ENCODE measurements around the gene SIX6.

Gene SIX6

GRCh38 chr14:60490270-60490669 lies 18.7 kb upstream of the SIX6 start:
- TF ChIP-seq CTCF (IDR thresholded peaks at IDR 0.05; ENCODE audit: low read depth, low read length, poor library complexity, severe bottlenecking) = no peak
- no peak for TF ChIP-seq EZH2phosphoT487 (IDR thresholded peaks at IDR 0.05; ENCODE audit: borderline replicate concordance, low read length)
- H3K4me2 ChIP-seq (ENCODE audit: low read length) = no peak overlapping the region
- H3F3A ChIP-seq (ENCODE audit: control insufficient read depth, insufficient read depth) = no peaks in the 10 kb centered on the region
- no peaks in the 10 kb centered on the region for H3K27me3 ChIP-seq (ENCODE audit: control insufficient read depth, low read length)
- no peaks in the 10 kb centered on the region for H3K79me2 ChIP-seq (ENCODE audit: control insufficient read depth, low read length)
- no peaks in the 10 kb centered on the region for H3K9me2 ChIP-seq (replicated peaks; ENCODE audit: control insufficient read depth, low read length)
- no peak overlapping the region for H3K4me3 ChIP-seq (ENCODE audit: low read length)
- H4K20me1 ChIP-seq (ENCODE audit: control insufficient read depth, insufficient read depth, low read depth, low read length) = no peaks in the 10 kb centered on the region
- no peak overlapping the region for H3K27ac ChIP-seq (ENCODE audit: low read depth, low read length)
- H3K4me1 ChIP-seq (ENCODE audit: control insufficient read depth, low read length) = peaks cover 11% of the 10 kb centered on the region
- H3K36me3 ChIP-seq (ENCODE audit: control insufficient read depth, low read length) = no peaks in the 10 kb centered on the region
- no peaks in the 10 kb centered on the region for H3K9me3 ChIP-seq (ENCODE audit: control insufficient read depth, insufficient read depth, low read length)

- no peak overlapping the region for H3K27ac ChIP-seq (ENCODE audit: low read depth, low read length)
Observed at GRCh38 chr14:60495946-60496345, 13.0 kb upstream of the SIX6 start.

GRCh38 chr14:60502541-60502940 lies 6.4 kb upstream of the SIX6 start:
- Histone ChIP-seq H3K9me2 (replicated peaks; ENCODE audit: control insufficient read depth, low read length) (no peaks in the 10 kb centered on the region), H3K79me2 (ENCODE audit: control insufficient read depth, low read length) (no peaks in the 10 kb centered on the region), H3K4me1 (ENCODE audit: control insufficient read depth, low read length) (no peaks in the 10 kb centered on the region), H3K9me3 (ENCODE audit: control insufficient read depth, insufficient read depth, low read length) (no peaks in the 10 kb centered on the region), H3K36me3 (ENCODE audit: control insufficient read depth, low read length) (no peaks in the 10 kb centered on the region), H3F3A (ENCODE audit: control insufficient read depth, insufficient read depth) (no peaks in the 10 kb centered on the region), H3K27me3 (ENCODE audit: control insufficient read depth, low read length) (peaks cover 7% of the 10 kb centered on the region), H4K20me1 (ENCODE audit: control insufficient read depth, insufficient read depth, low read depth, low read length) (no peaks in the 10 kb centered on the region), H3K4me3 (ENCODE audit: low read length) (no peak overlapping the region), H3K4me2 (ENCODE audit: low read length) (no peak overlapping the region), H3K27ac (ENCODE audit: low read depth, low read length) (no peak overlapping the region)
- TF ChIP-seq CTCF (IDR thresholded peaks at IDR 0.05; ENCODE audit: low read depth, low read length, poor library complexity, severe bottlenecking) = no peak
- no peak for TF ChIP-seq EZH2phosphoT487 (IDR thresholded peaks at IDR 0.05; ENCODE audit: borderline replicate concordance, low read length)

More at GRCh38 chr14:60495946-60496345, 13.0 kb upstream of the SIX6 start:
- H3K36me3 ChIP-seq (ENCODE audit: control insufficient read depth, low read length) = no peaks in the 10 kb centered on the region
- H3K9me2 ChIP-seq (replicated peaks; ENCODE audit: control insufficient read depth, low read length) = no peaks in the 10 kb centered on the region
- H3K9me3 ChIP-seq (ENCODE audit: control insufficient read depth, insufficient read depth, low read length) = no peaks in the 10 kb centered on the region
- no peak overlapping the region for H3K4me2 ChIP-seq (ENCODE audit: low read length)
- H3F3A ChIP-seq (ENCODE audit: control insufficient read depth, insufficient read depth) = no peaks in the 10 kb centered on the region
- H3K4me3 ChIP-seq (ENCODE audit: low read length) = no peak overlapping the region
- TF ChIP-seq CTCF (IDR thresholded peaks at IDR 0.05; ENCODE audit: low read depth, low read length, poor library complexity, severe bottlenecking) = no peak
- no peak for TF ChIP-seq EZH2phosphoT487 (IDR thresholded peaks at IDR 0.05; ENCODE audit: borderline replicate concordance, low read length)
- H4K20me1 ChIP-seq (ENCODE audit: control insufficient read depth, insufficient read depth, low read depth, low read length) = no peaks in the 10 kb centered on the region
- H3K79me2 ChIP-seq (ENCODE audit: control insufficient read depth, low read length) = no peaks in the 10 kb centered on the region
- H3K27me3 ChIP-seq (ENCODE audit: control insufficient read depth, low read length) = no peaks in the 10 kb centered on the region
- no peaks in the 10 kb centered on the region for H3K4me1 ChIP-seq (ENCODE audit: control insufficient read depth, low read length)
